Activated T-cell treated with anti-CD3 and anti-CD28 coated beads for 1 hour (primary cell): ENCODE measurements around the gene PTPRM.

Experiments
- DNase-seq: peaks from one replicate; pipeline ENCODE4 v3.0.0-alpha.2; 2020; ENCODE audit warnings: low read depth

The PTPRM gene

GRCh38 chr18:8238507-8238906 lies 671.4 kb downstream of the PTPRM start:
- DNase-seq: no peak

- DNase-seq: no peak
Measured at GRCh38 chr18:8241731-8242130, 674.6 kb downstream of the PTPRM start.

- no peak for DNase-seq
Measured at GRCh38 chr18:8242151-8242696, 675.1 kb downstream of the PTPRM start.

GRCh38 chr18:8247700-8248099 lies 680.6 kb downstream of the PTPRM start:
- DNase-seq: no peak

- no peak for DNase-seq
Measured at GRCh38 chr18:8248576-8248975, 681.5 kb downstream of the PTPRM start.

- DNase-seq: no peak
Measured at GRCh38 chr18:8249811-8250210, 682.7 kb downstream of the PTPRM start.

- no peak for DNase-seq
Measured at GRCh38 chr18:8252371-8252770, 685.3 kb downstream of the PTPRM start.

- no peak for DNase-seq
Measured at GRCh38 chr18:8253944-8254343, 686.8 kb downstream of the PTPRM start.

- no peak for DNase-seq
Measured at GRCh38 chr18:8254654-8255053, 687.5 kb downstream of the PTPRM start.

GRCh38 chr18:8257851-8258434 lies 690.8 kb downstream of the PTPRM start:
- no peak for DNase-seq

GRCh38 chr18:8260319-8260718 lies 693.2 kb downstream of the PTPRM start:
- DNase-seq: no peak

- no peak for DNase-seq
Measured at GRCh38 chr18:8260827-8261226, 693.7 kb downstream of the PTPRM start.

GRCh38 chr18:8261651-8262091 lies 694.6 kb downstream of the PTPRM start:
- DNase-seq: no peak

- DNase-seq: no peak
Measured at GRCh38 chr18:8262221-8262620, 695.1 kb downstream of the PTPRM start.

GRCh38 chr18:8264116-8264515 lies 697.0 kb downstream of the PTPRM start:
- DNase-seq: no peak

GRCh38 chr18:8264861-8265411 lies 697.8 kb downstream of the PTPRM start:
- DNase-seq: no peak

GRCh38 chr18:8272254-8272653 lies 705.1 kb downstream of the PTPRM start:
- no peak for DNase-seq

GRCh38 chr18:8274370-8274769 lies 707.3 kb downstream of the PTPRM start:
- no peak for DNase-seq

GRCh38 chr18:8276406-8276805 lies 709.3 kb downstream of the PTPRM start:
- DNase-seq: no peak

- DNase-seq: no peak
Measured at GRCh38 chr18:8277270-8277669, 710.2 kb downstream of the PTPRM start.

GRCh38 chr18:8279346-8279745 lies 712.2 kb downstream of the PTPRM start:
- DNase-seq: no peak

GRCh38 chr18:8279781-8280330 lies 712.7 kb downstream of the PTPRM start:
- no peak for DNase-seq

- no peak for DNase-seq
Measured at GRCh38 chr18:8283891-8284585, 716.9 kb downstream of the PTPRM start.
